HepG2 (cell line): ENCODE data around the gene CLEC2D.

Experiments
- SMC3 ChIP-seq: IDR thresholded peaks from 2 replicates; pipeline ENCODE4 v1.6.1; 2011; ENCODE audit warnings: low read length, improper control_type of control experiment
- ZNF121 ChIP-seq: sonication (generic); formaldehyde crosslinking; IDR thresholded peaks from 2 replicates; pipeline ENCODE4 v1.5.0; 2020; ENCODE audit warnings: mild to moderate bottlenecking, missing genetic modification reagents
- ZNF260 ChIP-seq: sonication (generic); formaldehyde crosslinking; IDR thresholded peaks from 2 replicates; pipeline ENCODE4 v1.4.0; 2020; ENCODE audit warnings: missing genetic modification reagents, low read depth, mild to moderate bottlenecking, borderline replicate concordance
- ZNF274 ChIP-seq: sonication (generic); formaldehyde crosslinking; IDR thresholded peaks from 2 replicates; pipeline ENCODE4 v1.5.1; 2020; ENCODE audit warnings: mild to moderate bottlenecking, missing genetic modification reagents
- TF ChIP-seq, protein P1 (sequence below): sonication (generic); formaldehyde crosslinking; IDR thresholded peaks from 2 replicates; pipeline ENCODE4 v1.5.0; 2020; ENCODE audit warnings: mild to moderate bottlenecking, missing genetic modification reagents, moderate library complexity
- TF ChIP-seq, protein P2 (sequence below): sonication (generic); formaldehyde crosslinking; IDR thresholded peaks from 2 replicates; pipeline ENCODE4 v1.4.0; 2020; ENCODE audit warnings: mild to moderate bottlenecking, missing genetic modification reagents

DNA sequence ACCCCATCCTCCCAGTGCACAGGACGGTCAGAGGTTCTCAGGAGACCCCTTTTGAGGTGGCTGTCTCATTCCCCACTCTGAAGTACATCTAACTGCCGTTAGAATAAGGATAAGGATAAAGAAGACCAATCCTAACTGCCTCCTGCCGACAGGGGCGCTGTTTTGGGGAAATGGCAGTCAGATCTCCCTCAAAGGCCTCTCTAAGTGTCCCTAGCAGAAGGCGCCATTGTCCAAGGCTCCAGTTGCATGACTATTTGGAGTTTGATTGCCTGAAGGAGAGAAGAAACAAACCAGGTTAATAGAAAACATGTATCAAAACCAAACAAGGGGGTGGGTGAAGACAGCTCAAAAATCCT lies 32.7 kb upstream of the CLEC2D start:
- TF ChIP-seq, protein P1, sequence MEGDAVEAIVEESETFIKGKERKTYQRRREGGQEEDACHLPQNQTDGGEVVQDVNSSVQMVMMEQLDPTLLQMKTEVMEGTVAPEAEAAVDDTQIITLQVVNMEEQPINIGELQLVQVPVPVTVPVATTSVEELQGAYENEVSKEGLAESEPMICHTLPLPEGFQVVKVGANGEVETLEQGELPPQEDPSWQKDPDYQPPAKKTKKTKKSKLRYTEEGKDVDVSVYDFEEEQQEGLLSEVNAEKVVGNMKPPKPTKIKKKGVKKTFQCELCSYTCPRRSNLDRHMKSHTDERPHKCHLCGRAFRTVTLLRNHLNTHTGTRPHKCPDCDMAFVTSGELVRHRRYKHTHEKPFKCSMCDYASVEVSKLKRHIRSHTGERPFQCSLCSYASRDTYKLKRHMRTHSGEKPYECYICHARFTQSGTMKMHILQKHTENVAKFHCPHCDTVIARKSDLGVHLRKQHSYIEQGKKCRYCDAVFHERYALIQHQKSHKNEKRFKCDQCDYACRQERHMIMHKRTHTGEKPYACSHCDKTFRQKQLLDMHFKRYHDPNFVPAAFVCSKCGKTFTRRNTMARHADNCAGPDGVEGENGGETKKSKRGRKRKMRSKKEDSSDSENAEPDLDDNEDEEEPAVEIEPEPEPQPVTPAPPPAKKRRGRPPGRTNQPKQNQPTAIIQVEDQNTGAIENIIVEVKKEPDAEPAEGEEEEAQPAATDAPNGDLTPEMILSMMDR (CRISPR knock-in tag): no peak; the same call in 1 of the 2 replicates
- TF ChIP-seq SMC3 (no peak), ZNF260 (CRISPR knock-in tag) (no peak), ZNF121 (CRISPR knock-in tag) (no peak), ZNF274 (CRISPR knock-in tag) (no peak)
- TF ChIP-seq, protein P2, sequence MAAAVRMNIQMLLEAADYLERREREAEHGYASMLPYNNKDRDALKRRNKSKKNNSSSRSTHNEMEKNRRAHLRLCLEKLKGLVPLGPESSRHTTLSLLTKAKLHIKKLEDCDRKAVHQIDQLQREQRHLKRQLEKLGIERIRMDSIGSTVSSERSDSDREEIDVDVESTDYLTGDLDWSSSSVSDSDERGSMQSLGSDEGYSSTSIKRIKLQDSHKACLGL (CRISPR knock-in tag): no peak
